Measurements from ENCODE around the gene DNAH17. TPM values are rescaled to one million over a fixed set of nuclear protein-coding genes. Genes with fewer than 3 reads are reported as not detected.

Gene DNAH17
- total and polyA plus RNA-seq, 7 experiments from 2014 or later: 0.05 to 1.5 (median 0.38) TPM

DNA sequence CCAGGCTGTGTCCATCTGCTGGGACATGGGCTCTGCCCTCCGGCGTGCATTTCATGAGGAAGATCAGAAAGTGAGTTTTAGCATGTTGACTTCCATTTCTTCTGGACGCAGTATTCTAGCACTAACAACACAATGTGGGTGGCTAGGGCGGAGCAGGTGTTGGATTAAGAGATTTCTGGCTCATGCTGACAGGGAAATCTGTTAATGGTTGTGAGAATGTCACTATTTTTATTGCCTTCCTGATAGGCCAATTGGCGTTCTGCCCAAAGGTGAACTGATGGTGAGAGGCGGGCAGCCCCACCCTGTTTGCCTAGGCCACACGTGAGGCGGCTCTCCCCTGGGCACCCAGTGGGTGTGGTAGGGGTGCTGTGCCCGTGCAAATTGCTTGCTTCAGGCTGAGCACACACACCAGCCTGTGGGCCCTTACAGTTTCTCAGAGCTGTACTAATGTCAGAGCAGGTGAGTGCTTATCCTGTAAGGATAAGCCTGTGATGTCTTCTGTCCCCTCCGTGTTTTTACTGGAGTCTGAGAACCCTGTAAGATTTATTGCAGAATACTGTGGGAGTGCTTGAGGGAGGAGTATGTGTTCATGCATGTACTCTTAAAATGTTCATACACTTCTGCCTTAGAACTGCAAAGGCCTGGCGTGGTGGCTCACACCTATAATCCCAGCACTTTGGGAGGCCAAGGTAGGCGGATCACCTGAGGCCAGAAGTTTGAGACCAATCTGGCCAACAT is 167.8 kb downstream of the DNAH17 start:
- intact Hi-C loops (cut with micrococcal nuclease): no loop called here
- Histone ChIP-seq H3K36me3 (ENCODE audit: control insufficient read depth in 2 of 3, insufficient read depth in 3 of 3, low read length in 3 of 3) (peaks cover 4 to 49% (median 6%) of the 10 kb centered on the region in 3 experiments), H3K9me3 (ENCODE audit: control insufficient read depth in 2 of 3, low read length in 3 of 3) (no peaks in the 10 kb centered on the region), H3K4me1 (ENCODE audit: control insufficient read depth in 2 of 2, insufficient read depth in 2 of 2, low read length in 2 of 2) (peaks cover 19 to 25% of the 10 kb centered on the region in 2 donors), H3K4me3 (ENCODE audit: low read length) (no peak overlapping the region), H3K27me3 (ENCODE audit: control insufficient read depth in 2 of 2, insufficient read depth in 2 of 2, low read length in 2 of 2) (no peaks in the 10 kb centered on the region), H3K27ac (ENCODE audit: low read depth, low read length) (no peak overlapping the region)
- H3K27me3 Mint-ChIP-seq: no peaks in the 10 kb centered on the region
- ATAC-seq (no peak), DNase-seq (no peak)
- no peaks in the 10 kb centered on the region for H3K9me3 Mint-ChIP-seq
- peaks cover 0 to 23% (median 0%) of the 10 kb centered on the region in 5 donors for H3K36me3 Mint-ChIP-seq
- ChIA-PET CTCF (no interaction called here), POLR2A (no interaction called here)
- peak overlapping the region; percentile 12 to 89 (median 73) for H3K27ac Mint-ChIP-seq
- peak overlapping the region in 3 of 10 donors; percentile 23 to 36 (median 36) for H3K4me3 Mint-ChIP-seq
- peaks cover 38 to 85% (median 50%) of the 10 kb centered on the region in 7 donors for H3K4me1 Mint-ChIP-seq

DNA sequence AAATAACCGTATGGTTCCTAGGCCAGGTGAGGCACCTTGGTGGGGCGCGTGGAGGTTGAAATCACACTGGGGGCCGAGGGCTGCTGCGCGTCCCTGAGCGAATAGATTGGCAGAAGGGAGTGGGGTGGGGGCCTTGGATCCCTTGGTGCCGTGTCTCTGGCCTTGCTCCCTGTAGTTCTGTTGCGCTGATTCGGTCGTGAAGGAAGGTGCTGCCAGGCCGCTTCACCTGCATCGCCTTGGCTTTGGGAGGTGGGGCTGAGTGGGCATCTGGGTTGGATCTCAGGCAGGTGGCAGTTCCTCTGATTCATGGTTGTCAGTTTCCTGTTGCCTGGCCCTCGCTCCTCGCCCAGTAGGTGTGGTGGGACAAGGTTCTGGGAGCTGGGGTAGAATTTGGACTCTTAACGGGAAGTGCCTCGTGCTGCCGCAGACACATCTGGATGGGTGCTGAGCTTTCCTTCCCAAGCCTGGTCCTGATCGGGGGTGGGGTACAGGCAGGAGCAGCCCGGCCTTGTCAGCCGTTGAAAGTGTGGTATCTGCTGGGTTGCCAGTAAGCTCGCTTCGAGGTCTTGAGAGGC is 168.6 kb downstream of the DNAH17 start:
- no peak overlapping the region for H3K27ac ChIP-seq (ENCODE audit: low read depth, low read length)
- ATAC-seq (no peak), DNase-seq (no peak)
- H3K27me3 ChIP-seq (ENCODE audit: control insufficient read depth in 2 of 2, insufficient read depth in 2 of 2, low read length in 2 of 2): no peaks in the 10 kb centered on the region
- ChIA-PET CTCF (interaction anchor here (0.7 kb wide), 1 partner anchor 334 kb away, joined by 3 read pairs; no protein-coding TSS in a partner anchor), POLR2A (no interaction called here)
- peaks cover 0 to 26% (median 5%) of the 10 kb centered on the region in 5 donors for H3K36me3 Mint-ChIP-seq
- H3K4me3 ChIP-seq (ENCODE audit: low read length): no peak overlapping the region
- no peaks in the 10 kb centered on the region for H3K9me3 ChIP-seq (ENCODE audit: control insufficient read depth in 2 of 3, low read length in 3 of 3)
- peaks cover 30 to 77% (median 42%) of the 10 kb centered on the region in 7 donors for H3K4me1 Mint-ChIP-seq
- H3K4me1 ChIP-seq (ENCODE audit: control insufficient read depth in 2 of 2, insufficient read depth in 2 of 2, low read length in 2 of 2): peaks cover 11 to 17% of the 10 kb centered on the region in 2 donors
- no peak overlapping the region for H3K4me3 Mint-ChIP-seq
- H3K27ac Mint-ChIP-seq: peak overlapping the region; percentile 40 to 89 (median 76)
- intact Hi-C loops (cut with micrococcal nuclease): no loop called here
- H3K27me3 Mint-ChIP-seq: no peaks in the 10 kb centered on the region
- no peaks in the 10 kb centered on the region for H3K9me3 Mint-ChIP-seq
- peaks cover 6 to 57% (median 7%) of the 10 kb centered on the region in 3 experiments for H3K36me3 ChIP-seq (ENCODE audit: control insufficient read depth in 2 of 3, insufficient read depth in 3 of 3, low read length in 3 of 3)

DNA sequence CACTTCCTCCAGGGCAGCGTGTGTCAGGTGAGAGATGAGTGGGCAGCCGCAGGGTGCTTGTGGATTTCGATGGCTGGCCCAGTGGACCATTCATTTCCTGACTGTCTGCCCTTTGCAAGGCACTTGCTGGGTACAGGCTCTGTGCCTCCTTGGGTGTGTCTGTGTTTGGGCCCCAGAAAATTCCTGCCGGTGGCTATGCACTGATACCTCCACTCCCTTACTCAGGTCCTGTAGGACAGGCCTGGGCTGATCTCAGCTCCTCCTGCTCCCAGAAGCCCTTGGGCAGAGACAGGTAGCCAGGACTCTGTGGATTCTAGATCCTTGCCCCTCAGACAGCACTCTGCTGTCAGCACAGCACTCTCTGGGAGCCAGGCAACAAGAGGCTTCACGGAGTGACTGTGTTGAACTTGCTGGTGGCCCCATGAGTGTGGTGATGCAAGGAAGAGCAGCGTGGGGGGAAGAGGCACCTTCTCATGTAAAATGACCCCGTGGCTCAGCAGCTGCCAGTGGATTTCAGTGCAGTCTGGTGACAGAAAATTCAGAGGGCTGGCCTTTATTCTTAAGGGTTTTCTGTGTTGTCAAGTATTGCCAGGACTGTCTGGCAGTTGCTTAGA is 169.7 kb downstream of the DNAH17 start:
- ATAC-seq (no peak), DNase-seq (no peak)
- peaks cover 6 to 7% of the 10 kb centered on the region in 2 donors for H3K4me1 ChIP-seq (ENCODE audit: control insufficient read depth in 2 of 2, insufficient read depth in 2 of 2, low read length in 2 of 2)
- intact Hi-C loops (cut with micrococcal nuclease): no loop called here
- H3K27me3 Mint-ChIP-seq: no peaks in the 10 kb centered on the region
- no peak overlapping the region for H3K4me3 Mint-ChIP-seq
- no peaks in the 10 kb centered on the region for H3K9me3 ChIP-seq (ENCODE audit: control insufficient read depth in 2 of 3, low read length in 3 of 3)
- peaks cover 11 to 24% (median 14%) of the 10 kb centered on the region in 5 donors for H3K36me3 Mint-ChIP-seq
- POLR2A ChIA-PET: no interaction called here
- H3K4me1 Mint-ChIP-seq: peaks cover 19 to 66% (median 33%) of the 10 kb centered on the region in 7 donors
- H3K27me3 ChIP-seq (ENCODE audit: control insufficient read depth in 2 of 2, insufficient read depth in 2 of 2, low read length in 2 of 2): no peaks in the 10 kb centered on the region
- CTCF ChIA-PET: interaction anchor here (1.0 kb wide), 1 partner anchor 14 kb away, joined by 4 read pairs; no protein-coding TSS in a partner anchor
- H3K9me3 Mint-ChIP-seq: no peaks in the 10 kb centered on the region
- H3K36me3 ChIP-seq (ENCODE audit: control insufficient read depth in 2 of 3, insufficient read depth in 3 of 3, low read length in 3 of 3): peaks cover 6 to 68% (median 14%) of the 10 kb centered on the region in 3 experiments
- peak overlapping the region in 7 of 9 donors; percentile 37 to 86 (median 65) for H3K27ac Mint-ChIP-seq
- no peak overlapping the region for H3K4me3 ChIP-seq (ENCODE audit: low read length)
- H3K27ac ChIP-seq (ENCODE audit: low read depth, low read length): no peak overlapping the region

DNA sequence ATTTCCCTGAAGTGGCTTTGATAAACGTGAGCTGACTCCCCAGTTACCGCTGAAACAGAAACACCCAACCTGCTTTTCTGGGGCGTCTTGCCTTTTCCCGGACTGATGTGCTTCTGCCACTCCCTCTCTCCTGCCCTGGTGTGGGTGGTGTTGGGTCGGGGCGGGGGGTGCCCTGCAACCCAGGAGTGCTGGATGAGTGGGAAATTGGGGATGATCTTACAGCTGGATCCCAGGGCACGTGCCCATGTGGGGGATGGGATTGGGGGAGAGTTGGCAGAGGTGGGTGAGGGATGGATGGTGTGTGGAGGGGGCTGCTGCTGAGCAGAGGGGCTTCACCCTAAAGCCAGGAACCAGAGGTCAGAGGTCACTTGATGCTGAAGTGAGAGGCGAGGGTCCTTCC is 170.3 kb downstream of the DNAH17 start:
- Mint-ChIP-seq H3K4me1 (peaks cover 14 to 60% (median 28%) of the 10 kb centered on the region in 7 donors), H3K9me3 (no peaks in the 10 kb centered on the region), H3K27ac (peak overlapping the region in 5 of 9 donors; percentile 14 to 88 (median 40)), H3K4me3 (peak overlapping the region in 1 of 10 donors; percentile 37), H3K36me3 (peaks cover 14 to 28% (median 17%) of the 10 kb centered on the region in 5 donors), H3K27me3 (no peaks in the 10 kb centered on the region)
- POLR2A ChIA-PET: no interaction called here
- ATAC-seq (no peak), DNase-seq (no peak)
- H3K27me3 ChIP-seq (ENCODE audit: control insufficient read depth in 2 of 2, insufficient read depth in 2 of 2, low read length in 2 of 2): no peaks in the 10 kb centered on the region
- H3K27ac ChIP-seq (ENCODE audit: low read depth, low read length): peak overlapping the region; percentile 20
- no peak overlapping the region for H3K4me3 ChIP-seq (ENCODE audit: low read length)
- peaks cover 6 to 71% (median 14%) of the 10 kb centered on the region in 3 experiments for H3K36me3 ChIP-seq (ENCODE audit: control insufficient read depth in 2 of 3, insufficient read depth in 3 of 3, low read length in 3 of 3)
- peaks cover 5 to 7% of the 10 kb centered on the region in 2 donors for H3K4me1 ChIP-seq (ENCODE audit: control insufficient read depth in 2 of 2, insufficient read depth in 2 of 2, low read length in 2 of 2)
- CTCF ChIA-PET: interaction anchor here (0.9 kb wide), 1 partner anchor 8 kb away, joined by 4 read pairs; no protein-coding TSS in a partner anchor
- H3K9me3 ChIP-seq (ENCODE audit: control insufficient read depth in 2 of 3, low read length in 3 of 3): no peaks in the 10 kb centered on the region
- intact Hi-C loops (cut with micrococcal nuclease): no loop called here

DNA sequence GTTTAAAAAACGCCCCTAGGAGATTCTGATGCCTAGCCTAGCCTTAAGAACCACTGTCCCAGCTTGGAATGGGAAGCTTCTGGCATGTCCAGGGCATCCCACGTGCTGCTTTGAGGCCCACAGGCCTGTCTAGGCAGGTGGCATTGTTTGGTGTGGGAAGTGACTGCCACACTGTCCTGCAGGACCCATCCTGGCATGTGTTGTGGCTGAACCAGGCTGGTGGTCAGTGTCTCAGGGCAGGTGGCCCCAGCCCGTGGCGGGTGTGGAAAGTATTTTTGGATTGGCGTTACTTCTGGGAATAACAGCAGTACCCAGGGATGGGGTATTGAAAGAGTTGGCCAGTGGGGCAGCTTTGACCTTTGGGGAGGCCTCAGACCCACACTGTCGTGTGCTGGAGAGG is 170.8 kb downstream of the DNAH17 start:
- ChIA-PET CTCF (interaction anchor here (0.9 kb wide), 1 partner anchor 8 kb away, joined by 4 read pairs; no protein-coding TSS in a partner anchor), POLR2A (no interaction called here)

DNA sequence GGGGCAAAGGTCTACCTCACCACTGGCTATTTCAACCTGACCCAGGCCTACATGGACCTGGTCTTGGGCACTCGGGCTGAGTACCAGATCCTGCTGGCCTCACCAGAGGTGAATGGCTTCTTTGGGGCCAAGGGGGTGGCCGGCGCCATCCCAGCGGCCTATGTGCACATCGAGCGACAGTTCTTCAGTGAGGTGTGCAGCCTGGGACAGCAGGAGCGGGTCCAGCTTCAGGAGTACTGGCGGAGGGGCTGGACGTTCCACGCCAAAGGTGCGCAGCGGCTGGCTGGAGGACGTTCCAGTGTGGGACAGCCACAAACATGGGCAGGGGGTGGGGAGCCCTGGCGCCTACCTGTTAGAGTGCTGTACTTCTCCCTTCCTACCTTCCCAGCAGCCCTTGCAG is 173.4 kb downstream of the DNAH17 start:
- Mint-ChIP-seq H3K4me1 (peaks cover 7 to 37% (median 24%) of the 10 kb centered on the region in 7 donors), H3K36me3 (peaks cover 17 to 47% (median 23%) of the 10 kb centered on the region in 5 donors), H3K9me3 (no peaks in the 10 kb centered on the region), H3K27me3 (no peaks in the 10 kb centered on the region), H3K4me3 (no peak overlapping the region), H3K27ac (no peak overlapping the region)
- no peaks in the 10 kb centered on the region for H3K9me3 ChIP-seq (ENCODE audit: control insufficient read depth in 2 of 3, low read length in 3 of 3)
- peaks cover 6 to 91% (median 33%) of the 10 kb centered on the region in 3 experiments for H3K36me3 ChIP-seq (ENCODE audit: control insufficient read depth in 2 of 3, insufficient read depth in 3 of 3, low read length in 3 of 3)
- no peak overlapping the region for H3K27ac ChIP-seq (ENCODE audit: low read depth, low read length)
- ChIA-PET CTCF (interaction anchor here (0.7 to 1.1 kb wide), 2 partner anchors 12 to 460 kb away, joined by 3 read pairs; no protein-coding TSS in a partner anchor), POLR2A (no interaction called here)
- ATAC-seq (no peak), DNase-seq (no peak)
- intact Hi-C loops (cut with micrococcal nuclease): no loop called here
- no peaks in the 10 kb centered on the region for H3K27me3 ChIP-seq (ENCODE audit: control insufficient read depth in 2 of 2, insufficient read depth in 2 of 2, low read length in 2 of 2)
- peaks cover 0 to 5% of the 10 kb centered on the region in 2 donors for H3K4me1 ChIP-seq (ENCODE audit: control insufficient read depth in 2 of 2, insufficient read depth in 2 of 2, low read length in 2 of 2)
- H3K4me3 ChIP-seq (ENCODE audit: low read length): no peak overlapping the region

More for the DNA sequence above, 170.8 kb downstream of the DNAH17 start:
- H3K27ac ChIP-seq (ENCODE audit: low read depth, low read length): peak overlapping the region; percentile 20
- no peaks in the 10 kb centered on the region for H3K27me3 ChIP-seq (ENCODE audit: control insufficient read depth in 2 of 2, insufficient read depth in 2 of 2, low read length in 2 of 2)
- no peaks in the 10 kb centered on the region for H3K27me3 Mint-ChIP-seq
- H3K4me3 ChIP-seq (ENCODE audit: low read length): no peak overlapping the region
- peak overlapping the region in 5 of 9 donors; percentile 12 to 88 (median 28) for H3K27ac Mint-ChIP-seq
- no peaks in the 10 kb centered on the region for H3K9me3 Mint-ChIP-seq
- H3K36me3 ChIP-seq (ENCODE audit: control insufficient read depth in 2 of 3, insufficient read depth in 3 of 3, low read length in 3 of 3): peaks cover 6 to 73% (median 18%) of the 10 kb centered on the region in 3 experiments
- ATAC-seq (no peak), DNase-seq (no peak)
- no peak overlapping the region for H3K4me3 Mint-ChIP-seq
- peaks cover 14 to 33% (median 18%) of the 10 kb centered on the region in 5 donors for H3K36me3 Mint-ChIP-seq
- peaks cover 5 to 7% of the 10 kb centered on the region in 2 donors for H3K4me1 ChIP-seq (ENCODE audit: control insufficient read depth in 2 of 2, insufficient read depth in 2 of 2, low read length in 2 of 2)
- intact Hi-C loops (cut with micrococcal nuclease): no loop called here
- no peaks in the 10 kb centered on the region for H3K9me3 ChIP-seq (ENCODE audit: control insufficient read depth in 2 of 3, low read length in 3 of 3)
- H3K4me1 Mint-ChIP-seq: peaks cover 14 to 57% (median 30%) of the 10 kb centered on the region in 7 donors
